Liver (tissue), 9 donors: ENCODE data around the gene TIMD4. TPM values are rescaled to one million over a fixed set of nuclear protein-coding genes. Genes with fewer than 3 reads are reported as not detected.

Experiments
- DNase-seq: peaks from one replicate; pipeline ENCODE4 v3.0.0-alpha.2; 2017; ENCODE audit warnings: low spot score
- H3K27ac ChIP-seq, 2 donors: one replicate each; pipeline ENCODE4 v1.7.0; 2013; ENCODE audit warnings: inconsistent platforms in 2 of 2, low read length in 2 of 2, control low read depth in 1 of 2, low read depth in 1 of 2, mild to moderate bottlenecking in 1 of 2
- H3K27me3 ChIP-seq, 4 donors: one replicate each; pipeline versions ENCODE4 v1.6.1 to v1.7.0; 2013; ENCODE audit warnings: low read length in 3 of 4, inconsistent platforms in 1 of 4, mild to moderate bottlenecking in 1 of 4, moderate library complexity in 1 of 4; ENCODE audit not compliant: control insufficient read depth in 4 of 4, insufficient read depth in 4 of 4
- H3K36me3 ChIP-seq, 4 donors: one replicate each; pipeline versions ENCODE4 v1.6.1 to v1.7.0; 2013; ENCODE audit warnings: low read length in 3 of 4, mild to moderate bottlenecking in 3 of 4, low read depth in 1 of 4, moderate library complexity in 1 of 4; ENCODE audit not compliant: control insufficient read depth in 4 of 4, insufficient read depth in 3 of 4
- H3K4me1 ChIP-seq, 4 donors: one replicate each; pipeline versions ENCODE4 v1.6.1 to v1.7.0; 2013; ENCODE audit warnings: low read length in 3 of 4, mild to moderate bottlenecking in 3 of 4, moderate library complexity in 1 of 4; ENCODE audit not compliant: control insufficient read depth in 4 of 4, insufficient read depth in 4 of 4
- H3K4me3 ChIP-seq, 3 donors: one replicate each; pipeline versions ENCODE4 v1.6.1 to v1.7.0; 2013; ENCODE audit warnings: low read length in 3 of 3, control low read depth in 1 of 3, low read depth in 1 of 3, mild to moderate bottlenecking in 1 of 3
- H3K9ac ChIP-seq, 2 donors: one replicate each; pipeline ENCODE4 v1.7.0; 2013; ENCODE audit warnings: low read length in 2 of 2, mild to moderate bottlenecking in 2 of 2, moderate library complexity in 2 of 2, control low read depth in 1 of 2, low read depth in 1 of 2
- H3K9me3 ChIP-seq, 4 donors: one replicate each; pipeline versions ENCODE4 v1.6.1 to v1.7.0; 2013; ENCODE audit warnings: low read length in 3 of 4; ENCODE audit not compliant: control insufficient read depth in 4 of 4
- EGR1 ChIP-seq, 2 donors: IDR thresholded peaks; 2 replicates each; pipeline ENCODE4 v1.6.1; 2016 to 2018; ENCODE audit warnings: antibody characterized with exemption in 2 of 2, low read depth in 2 of 2
- FOXA1 ChIP-seq: IDR thresholded peaks from 2 replicates; pipeline ENCODE4 v1.6.1; 2016; ENCODE audit warnings: antibody characterized with exemption
- FOXA2 ChIP-seq: IDR thresholded peaks from 2 replicates; pipeline ENCODE4 v1.6.1; 2016; ENCODE audit warnings: antibody characterized with exemption
- GABPA ChIP-seq, 2 donors: IDR thresholded peaks in 1 of 2; conservative IDR thresholded peaks in 1 of 2; 2 replicates each; pipeline ENCODE4 v1.6.1; 2016; ENCODE audit warnings: antibody characterized with exemption in 2 of 2, mild to moderate bottlenecking in 1 of 2, moderate library complexity in 1 of 2
- HNF4A ChIP-seq, 2 donors: conservative IDR thresholded peaks; 2 replicates each; pipeline ENCODE4 v1.6.1; 2016; ENCODE audit warnings: antibody characterized with exemption in 2 of 2, mild to moderate bottlenecking in 2 of 2
- HNF4G ChIP-seq: IDR thresholded peaks from 2 replicates; pipeline ENCODE4 v1.6.1; 2016; ENCODE audit warnings: antibody characterized with exemption
- JUND ChIP-seq, 2 donors: IDR thresholded peaks; 2 replicates each; pipeline ENCODE4 v1.6.1; 2016; ENCODE audit warnings: antibody characterized with exemption in 2 of 2
- NR2F2 ChIP-seq: IDR thresholded peaks from 2 replicates; pipeline ENCODE4 v1.6.1; 2016; ENCODE audit warnings: antibody characterized with exemption
- RAD21 ChIP-seq, 2 donors: IDR thresholded peaks; 2 replicates each; pipeline ENCODE4 v1.6.1; 2016; ENCODE audit warnings: antibody characterized with exemption in 2 of 2, mild to moderate bottlenecking in 2 of 2
- REST ChIP-seq: IDR thresholded peaks from 2 replicates; pipeline ENCODE4 v1.6.1; 2016; ENCODE audit warnings: antibody characterized with exemption, mild to moderate bottlenecking
- YY1 ChIP-seq: IDR thresholded peaks from 2 replicates; pipeline ENCODE4 v1.6.1; 2016; ENCODE audit warnings: antibody characterized with exemption, mild to moderate bottlenecking
- ZBTB33 ChIP-seq: IDR thresholded peaks from 2 replicates; pipeline ENCODE4 v1.6.1; 2016; ENCODE audit warnings: antibody characterized with exemption
- WGBS: extraction: QIAGEN DNeasy Blood & Tissue Kit; methylation state at CpG from one replicate; pipeline ENCODE4 v1.1.7; 2013; 5-methylcytosine and 5-hydroxymethylcytosine counted together
- polyA plus RNA-seq, 2 donors: library from polyadenylated mRNA; stranded (reverse) in 1 of 2; unstranded in 1 of 2; fragments of 200-250 nt in 1 of 2; fragments of >200 nt in 1 of 2; fragmentation: Nextera tagmentation in 1 of 2; extraction: Ambion mirVana in 1 of 2; gene quantifications; one replicate each; pipeline versions ENCODE4 v1.2.1 to v1.2.3, GENCODE V29; 2013 to 2015
- total RNA-seq, 2 donors: library from RNA; depleted of rRNA; stranded (reverse); fragments of >200 nt; gene quantifications; one replicate each; pipeline ENCODE4 v1.2.3, GENCODE V29; 2014
- TF ChIP-seq, protein P1 (sequence below): IDR thresholded peaks from 2 replicates; pipeline ENCODE4 v1.6.1; 2016; ENCODE audit warnings: antibody characterized with exemption
- TF ChIP-seq, protein P2 (sequence below): IDR thresholded peaks from 2 replicates; pipeline ENCODE4 v1.6.1; 2016; ENCODE audit warnings: antibody characterized with exemption
- donor health status: healthy.
- donor health status: healthy.
- donor health status: healthy.
- donor health status: healthy.
- donor health status: healthy.

TIMD4 gene
- total and polyA plus RNA-seq, 4 donors, result 3.0 to 38.8 (median 8.6) TPM

GRCh38 chr5:156888520-156888919 is 74.5 kb downstream of the TIMD4 start:
- H3K4me1 ChIP-seq, result no peaks in the 10 kb centered on the region
- 83% methylated on average over 2 of the region's 2 CpGs for WGBS
- no peak overlapping the region for H3K9ac ChIP-seq
- no peak overlapping the region for H3K27ac ChIP-seq
- no peak overlapping the region for H3K4me3 ChIP-seq
- TF ChIP-seq EGR1 (IDR thresholded peaks at IDR 0.05; ENCODE audit: low read depth in 2 of 2) (no peak), HNF4A (conservative IDR thresholded peaks at IDR 0.05) (no peak), FOXA1 (no peak), JUND (IDR thresholded peaks at IDR 0.05) (no peak), GABPA (IDR thresholded peaks at IDR 0.05 in 1 of 2, conservative IDR thresholded peaks at IDR 0.05 in 1 of 2) (no peak), YY1 (no peak), ZBTB33 (no peak), HNF4G (no peak), FOXA2 (no peak), NR2F2 (no peak), REST (no peak)
- TF ChIP-seq, protein P1, sequence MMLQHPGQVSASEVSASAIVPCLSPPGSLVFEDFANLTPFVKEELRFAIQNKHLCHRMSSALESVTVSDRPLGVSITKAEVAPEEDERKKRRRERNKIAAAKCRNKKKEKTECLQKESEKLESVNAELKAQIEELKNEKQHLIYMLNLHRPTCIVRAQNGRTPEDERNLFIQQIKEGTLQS, result no peak
- TF ChIP-seq, protein P2, sequence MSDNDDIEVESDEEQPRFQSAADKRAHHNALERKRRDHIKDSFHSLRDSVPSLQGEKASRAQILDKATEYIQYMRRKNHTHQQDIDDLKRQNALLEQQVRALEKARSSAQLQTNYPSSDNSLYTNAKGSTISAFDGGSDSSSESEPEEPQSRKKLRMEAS, result no peak
- no peak for DNase-seq
- H3K36me3 ChIP-seq, result no peaks in the 10 kb centered on the region
- no peaks in the 10 kb centered on the region for H3K9me3 ChIP-seq
- H3K27me3 ChIP-seq, result peaks cover 0 to under 1% (median 0%) of the 10 kb centered on the region in 4 donors

- peaks cover 0 to 3% (median under 1%) of the 10 kb centered on the region in 4 donors for H3K27me3 ChIP-seq
- H3K4me3 ChIP-seq, result no peak overlapping the region
- DNase-seq, result no peak
- no peak overlapping the region for H3K27ac ChIP-seq
- H3K9ac ChIP-seq, result no peak overlapping the region
- H3K4me1 ChIP-seq, result no peaks in the 10 kb centered on the region
- H3K9me3 ChIP-seq, result no peaks in the 10 kb centered on the region
- no peaks in the 10 kb centered on the region for H3K36me3 ChIP-seq
- 57% methylated on average over 3 of the region's 3 CpGs for WGBS
- no peak for TF ChIP-seq FOXA1
- no peak for TF ChIP-seq RAD21 (IDR thresholded peaks at IDR 0.05)
These were observed 79.6 kb downstream of the TIMD4 start for GRCh38 chr5:156883316-156883875.
